ENCODE results near the gene ELF4. TPM values are rescaled to one million over a fixed set of nuclear protein-coding genes. Genes with fewer than 3 reads are reported as not detected.

ELF4 gene
- total and polyA plus RNA-seq, 9 of the 15 experiments (the other 6 are each of a cell fraction or from before 2014, with no cell fraction given): 5.9 to 55.8 (median 25.2) TPM

DNA sequence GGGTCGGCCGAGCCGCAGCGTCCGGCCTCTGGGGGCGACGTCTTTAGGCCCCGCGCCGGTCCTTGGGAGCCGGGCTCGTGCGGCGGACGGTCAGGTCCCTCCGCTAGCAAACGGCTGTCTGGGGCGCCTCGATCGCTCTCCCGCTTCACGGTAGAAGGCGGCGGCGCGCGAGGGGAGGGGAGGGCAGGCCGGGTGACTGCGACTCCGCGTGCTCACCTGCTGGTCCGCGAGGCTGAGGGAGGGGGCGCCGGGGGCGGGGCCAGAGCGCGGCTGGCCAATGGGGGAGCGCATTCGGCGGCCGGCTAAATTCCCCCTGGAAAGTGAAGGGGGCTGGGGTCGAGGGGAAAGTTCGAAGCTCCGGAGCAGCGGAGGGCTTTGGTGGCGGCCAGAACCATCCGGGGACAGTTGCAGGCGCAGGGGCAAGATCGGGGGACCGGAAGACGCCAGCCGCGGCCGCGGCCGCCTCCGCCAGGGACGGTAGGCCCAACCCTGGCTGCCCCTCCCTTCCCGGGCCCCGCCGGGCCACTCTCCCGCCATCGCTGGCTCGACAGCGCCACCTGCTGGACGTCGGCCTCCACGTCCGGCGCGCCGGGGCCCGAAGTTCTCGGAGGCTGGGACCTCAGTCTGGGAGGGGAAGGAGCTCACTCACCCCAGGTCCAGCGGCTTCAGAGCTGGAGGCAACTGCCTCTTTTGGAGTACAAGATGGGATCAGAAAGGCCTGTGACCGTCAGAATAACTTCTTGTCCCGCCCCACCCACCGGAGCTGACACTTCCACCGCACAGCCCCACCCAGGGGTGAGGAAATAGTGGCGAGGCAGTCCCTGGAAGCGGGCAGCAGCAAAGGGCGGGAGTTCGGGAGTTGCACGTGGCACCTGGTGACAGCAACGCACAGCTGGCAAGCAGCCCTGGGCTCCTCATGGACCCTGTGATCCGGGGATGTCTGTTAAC, 49.9 kb downstream of the ELF4 start (continued):
- TF ChIP-seq EP300 (IDR thresholded peaks at IDR 0.05; ENCODE audit: low read length): no peak
- no peak for TF ChIP-seq GATA2 (CRISPR knock-in tag; IDR thresholded peaks at IDR 0.05)
- TF ChIP-seq NFXL1 (CRISPR knock-in tag; IDR thresholded peaks at IDR 0.05): no peak
- TF ChIP-seq ESRRA (IDR thresholded peaks at IDR 0.05; ENCODE audit: borderline replicate concordance, low read depth): peak; percentile 27; the same call in 1 of the 2 replicates
- TF ChIP-seq CEBPG (CRISPR knock-in tag; IDR thresholded peaks at IDR 0.05): no peak
- no peak for TF ChIP-seq CEBPG (tag; conservative IDR thresholded peaks at IDR 0.05 in 1 of 2, IDR thresholded peaks at IDR 0.05 in 1 of 2)
- no peak for TF ChIP-seq ZNF217 (CRISPR knock-in tag; IDR thresholded peaks at IDR 0.05)
- TF ChIP-seq, protein P1, sequence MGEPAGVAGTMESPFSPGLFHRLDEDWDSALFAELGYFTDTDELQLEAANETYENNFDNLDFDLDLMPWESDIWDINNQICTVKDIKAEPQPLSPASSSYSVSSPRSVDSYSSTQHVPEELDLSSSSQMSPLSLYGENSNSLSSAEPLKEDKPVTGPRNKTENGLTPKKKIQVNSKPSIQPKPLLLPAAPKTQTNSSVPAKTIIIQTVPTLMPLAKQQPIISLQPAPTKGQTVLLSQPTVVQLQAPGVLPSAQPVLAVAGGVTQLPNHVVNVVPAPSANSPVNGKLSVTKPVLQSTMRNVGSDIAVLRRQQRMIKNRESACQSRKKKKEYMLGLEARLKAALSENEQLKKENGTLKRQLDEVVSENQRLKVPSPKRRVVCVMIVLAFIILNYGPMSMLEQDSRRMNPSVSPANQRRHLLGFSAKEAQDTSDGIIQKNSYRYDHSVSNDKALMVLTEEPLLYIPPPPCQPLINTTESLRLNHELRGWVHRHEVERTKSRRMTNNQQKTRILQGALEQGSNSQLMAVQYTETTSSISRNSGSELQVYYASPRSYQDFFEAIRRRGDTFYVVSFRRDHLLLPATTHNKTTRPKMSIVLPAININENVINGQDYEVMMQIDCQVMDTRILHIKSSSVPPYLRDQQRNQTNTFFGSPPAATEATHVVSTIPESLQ (CRISPR knock-in tag; IDR thresholded peaks at IDR 0.05): 0 out of 2 replicates have a peak, but pooled peaks have one; percentile 54
- peak; percentile 31; the same call in 1 of the 2 replicates for TF ChIP-seq KAT7 (CRISPR knock-in tag; IDR thresholded peaks at IDR 0.05; ENCODE audit: borderline replicate concordance)
- TF ChIP-seq, protein P2, sequence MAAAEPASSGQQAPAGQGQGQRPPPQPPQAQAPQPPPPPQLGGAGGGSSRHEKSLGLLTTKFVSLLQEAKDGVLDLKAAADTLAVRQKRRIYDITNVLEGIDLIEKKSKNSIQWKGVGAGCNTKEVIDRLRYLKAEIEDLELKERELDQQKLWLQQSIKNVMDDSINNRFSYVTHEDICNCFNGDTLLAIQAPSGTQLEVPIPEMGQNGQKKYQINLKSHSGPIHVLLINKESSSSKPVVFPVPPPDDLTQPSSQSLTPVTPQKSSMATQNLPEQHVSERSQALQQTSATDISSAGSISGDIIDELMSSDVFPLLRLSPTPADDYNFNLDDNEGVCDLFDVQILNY (CRISPR knock-in tag; IDR thresholded peaks at IDR 0.05): no peak
- no peak for TF ChIP-seq GTF2F1 (IDR thresholded peaks at IDR 0.05; ENCODE audit: low read depth, low read length)
- TF ChIP-seq ZBTB7A (IDR thresholded peaks at IDR 0.05; ENCODE audit: borderline replicate concordance, control insufficient read depth, low read depth, low read length): peak; percentile 28; the same call in 1 of the 2 replicates
- no peak for TF ChIP-seq ZFP1 (CRISPR knock-in tag; IDR thresholded peaks at IDR 0.05)
- TF ChIP-seq, protein P3, sequence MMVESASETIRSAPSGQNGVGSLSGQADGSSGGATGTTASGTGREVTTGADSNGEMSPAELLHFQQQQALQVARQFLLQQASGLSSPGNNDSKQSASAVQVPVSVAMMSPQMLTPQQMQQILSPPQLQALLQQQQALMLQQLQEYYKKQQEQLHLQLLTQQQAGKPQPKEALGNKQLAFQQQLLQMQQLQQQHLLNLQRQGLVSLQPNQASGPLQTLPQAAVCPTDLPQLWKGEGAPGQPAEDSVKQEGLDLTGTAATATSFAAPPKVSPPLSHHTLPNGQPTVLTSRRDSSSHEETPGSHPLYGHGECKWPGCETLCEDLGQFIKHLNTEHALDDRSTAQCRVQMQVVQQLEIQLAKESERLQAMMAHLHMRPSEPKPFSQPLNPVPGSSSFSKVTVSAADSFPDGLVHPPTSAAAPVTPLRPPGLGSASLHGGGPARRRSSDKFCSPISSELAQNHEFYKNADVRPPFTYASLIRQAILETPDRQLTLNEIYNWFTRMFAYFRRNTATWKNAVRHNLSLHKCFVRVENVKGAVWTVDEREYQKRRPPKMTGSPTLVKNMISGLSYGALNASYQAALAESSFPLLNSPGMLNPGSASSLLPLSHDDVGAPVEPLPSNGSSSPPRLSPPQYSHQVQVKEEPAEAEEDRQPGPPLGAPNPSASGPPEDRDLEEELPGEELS (CRISPR knock-in tag; IDR thresholded peaks at IDR 0.05; ENCODE audit: borderline replicate concordance): no peak
- TF ChIP-seq, protein P4, sequence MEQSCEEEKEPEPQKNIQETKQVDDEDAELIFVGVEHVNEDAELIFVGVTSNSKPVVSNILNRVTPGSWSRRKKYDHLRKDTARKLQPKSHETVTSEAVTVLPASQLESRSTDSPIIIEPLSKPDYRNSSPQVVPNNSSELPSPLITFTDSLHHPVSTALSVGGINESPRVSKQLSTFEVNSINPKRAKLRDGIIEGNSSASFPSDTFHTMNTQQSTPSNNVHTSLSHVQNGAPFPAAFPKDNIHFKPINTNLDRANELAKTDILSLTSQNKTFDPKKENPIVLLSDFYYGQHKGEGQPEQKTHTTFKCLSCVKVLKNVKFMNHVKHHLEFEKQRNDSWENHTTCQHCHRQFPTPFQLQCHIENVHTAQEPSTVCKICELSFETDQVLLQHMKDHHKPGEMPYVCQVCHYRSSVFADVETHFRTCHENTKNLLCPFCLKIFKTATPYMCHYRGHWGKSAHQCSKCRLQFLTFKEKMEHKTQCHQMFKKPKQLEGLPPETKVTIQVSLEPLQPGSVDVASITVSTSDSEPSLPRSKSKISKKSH (CRISPR knock-in tag; IDR thresholded peaks at IDR 0.05): no peak
- no peak for TF ChIP-seq MYNN (IDR thresholded peaks at IDR 0.05)
- no peak for TF ChIP-seq MYNN (CRISPR knock-in tag; IDR thresholded peaks at IDR 0.05)
- TF ChIP-seq FOS (IDR thresholded peaks at IDR 0.05; ENCODE audit: extremely low read depth, insufficient read length): no peak
- TF ChIP-seq MCM3 (IDR thresholded peaks at IDR 0.05): no peak
- TF ChIP-seq STAG1 (CRISPR knock-in tag; IDR thresholded peaks at IDR 0.05; ENCODE audit: borderline replicate concordance): peak; percentile 92
- TF ChIP-seq, protein P5, sequence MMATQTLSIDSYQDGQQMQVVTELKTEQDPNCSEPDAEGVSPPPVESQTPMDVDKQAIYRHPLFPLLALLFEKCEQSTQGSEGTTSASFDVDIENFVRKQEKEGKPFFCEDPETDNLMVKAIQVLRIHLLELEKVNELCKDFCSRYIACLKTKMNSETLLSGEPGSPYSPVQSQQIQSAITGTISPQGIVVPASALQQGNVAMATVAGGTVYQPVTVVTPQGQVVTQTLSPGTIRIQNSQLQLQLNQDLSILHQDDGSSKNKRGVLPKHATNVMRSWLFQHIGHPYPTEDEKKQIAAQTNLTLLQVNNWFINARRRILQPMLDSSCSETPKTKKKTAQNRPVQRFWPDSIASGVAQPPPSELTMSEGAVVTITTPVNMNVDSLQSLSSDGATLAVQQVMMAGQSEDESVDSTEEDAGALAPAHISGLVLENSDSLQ (IDR thresholded peaks at IDR 0.05): no peak

All from K562 (cell line).